Ecto neural progenitor cell (in vitro differentiated cells): Measurements from ENCODE around the gene ANKRD29.
A peak's percentile ranks its signal among the peaks of the same experiment; 100 is the strongest.
"Not testable (repeated sequence)": the region's sequence is repeated elsewhere in the genome, so short reads cannot be mapped to it uniquely, and the experiment has no call there.

ENCODE experiments used
- DNase-seq: peaks from one replicate; pipeline ENCODE4 v3.0.0-alpha.2; 2018; ENCODE audit warnings: low spot score

Gene ANKRD29

GRCh38 chr18:23583071-23583865 is 79.4 kb downstream of the ANKRD29 start:
- DNase-seq: no peak

GRCh38 chr18:23580677-23581367 is 81.9 kb downstream of the ANKRD29 start:
- no peak for DNase-seq

- DNase-seq: no peak
These were observed 83.6 kb downstream of the ANKRD29 start for GRCh38 chr18:23578891-23579653.

- DNase-seq: no peak
These were observed 84.5 kb downstream of the ANKRD29 start for GRCh38 chr18:23578067-23578701.

DNA sequence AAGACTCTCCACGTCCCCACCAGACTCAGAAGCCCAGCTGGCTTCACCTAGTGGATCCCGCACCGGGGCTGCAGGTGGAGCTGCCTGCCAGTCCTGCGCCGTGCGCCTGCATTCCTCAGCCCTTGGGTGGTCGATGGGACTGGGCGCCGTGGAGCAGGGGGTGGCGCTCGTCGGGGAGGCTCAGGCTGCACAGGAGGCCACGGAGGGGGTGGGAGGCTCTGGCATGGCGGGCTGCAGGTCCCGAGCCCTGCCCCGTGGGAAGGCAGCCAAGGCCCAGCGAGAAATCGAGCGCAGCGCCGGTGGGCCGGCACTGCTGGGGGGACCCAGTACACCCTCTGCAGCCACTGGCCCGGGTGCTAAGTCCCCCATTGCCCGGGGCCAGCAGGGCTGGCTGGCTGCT is 85.2 kb downstream of the ANKRD29 start:
- not testable (repeated sequence) for DNase-seq

DNA sequence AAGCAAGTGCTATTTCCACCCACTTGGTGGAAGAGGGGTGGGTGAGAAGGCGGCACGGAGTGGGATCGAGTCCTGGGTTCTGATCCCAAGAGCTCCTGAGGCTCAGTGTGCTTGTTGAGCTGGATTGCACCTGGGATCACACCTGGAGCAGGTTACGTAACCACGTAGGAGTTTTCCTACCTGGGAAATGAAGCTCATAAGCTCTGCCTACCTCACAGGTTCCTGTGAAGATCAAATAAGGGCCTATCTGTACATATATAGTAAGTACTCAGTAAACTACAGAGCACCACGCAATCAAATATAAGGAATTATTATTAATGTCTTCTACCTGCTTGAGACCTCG is 87.4 kb downstream of the ANKRD29 start:
- DNase-seq: no peak

GRCh38 chr18:23574611-23575308 is 88.0 kb downstream of the ANKRD29 start:
- peak; percentile 38 for DNase-seq

GRCh38 chr18:23573626-23574431 is 88.9 kb downstream of the ANKRD29 start:
- DNase-seq: no peak

GRCh38 chr18:23573020-23573419 is 89.7 kb downstream of the ANKRD29 start:
- DNase-seq: no peak

DNA sequence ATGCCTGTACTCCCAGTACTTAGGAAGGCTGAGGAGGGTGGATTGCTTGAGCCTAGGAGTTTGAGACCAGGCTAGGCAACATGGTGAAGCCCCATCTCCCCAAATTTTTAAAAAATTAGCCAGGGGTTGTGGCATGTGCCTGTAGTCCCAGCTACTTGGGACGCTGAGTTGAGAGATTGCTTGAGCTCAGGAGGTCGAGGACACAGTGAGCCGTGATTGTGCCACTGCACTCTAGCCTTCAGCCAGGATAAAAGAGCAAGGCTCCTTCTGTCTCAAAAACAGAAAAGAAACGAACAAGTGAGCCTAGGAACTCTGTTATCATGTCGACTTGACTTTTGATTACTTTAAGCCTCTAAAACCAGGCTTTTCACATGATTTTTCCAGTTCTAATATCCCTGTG is 90.1 kb downstream of the ANKRD29 start:
- DNase-seq: no peak

GRCh38 chr18:23572012-23572411 is 90.7 kb downstream of the ANKRD29 start:
- DNase-seq: no peak

DNA sequence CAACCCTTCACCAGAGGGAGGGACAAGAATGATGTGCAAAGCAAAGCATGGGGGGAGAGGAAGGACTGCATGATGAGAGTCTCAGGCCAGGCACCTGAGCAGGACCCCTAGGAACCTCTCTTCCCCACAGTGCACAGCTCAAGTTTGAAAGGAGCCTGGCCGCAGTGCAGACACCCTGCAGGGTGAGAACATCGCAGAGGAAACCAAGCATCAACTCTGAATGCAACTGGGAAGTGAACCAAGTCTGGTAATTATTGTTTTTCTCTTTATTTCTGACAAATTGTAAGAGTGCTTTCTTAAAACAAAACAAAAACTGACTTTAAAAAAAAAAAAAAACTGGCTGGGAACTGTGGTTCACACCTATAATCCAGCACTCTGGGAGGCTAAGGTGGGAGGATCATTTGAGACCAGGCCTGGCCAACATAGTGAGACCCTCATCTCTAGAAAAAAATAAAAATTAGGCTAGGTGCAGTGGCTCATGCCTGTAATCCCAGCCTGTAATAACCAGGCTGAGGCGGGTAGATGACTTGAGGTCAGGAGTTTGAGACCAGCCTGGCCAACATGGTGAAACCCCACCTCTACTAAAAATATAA is 91.7 kb downstream of the ANKRD29 start:
- DNase-seq: no peak

DNA sequence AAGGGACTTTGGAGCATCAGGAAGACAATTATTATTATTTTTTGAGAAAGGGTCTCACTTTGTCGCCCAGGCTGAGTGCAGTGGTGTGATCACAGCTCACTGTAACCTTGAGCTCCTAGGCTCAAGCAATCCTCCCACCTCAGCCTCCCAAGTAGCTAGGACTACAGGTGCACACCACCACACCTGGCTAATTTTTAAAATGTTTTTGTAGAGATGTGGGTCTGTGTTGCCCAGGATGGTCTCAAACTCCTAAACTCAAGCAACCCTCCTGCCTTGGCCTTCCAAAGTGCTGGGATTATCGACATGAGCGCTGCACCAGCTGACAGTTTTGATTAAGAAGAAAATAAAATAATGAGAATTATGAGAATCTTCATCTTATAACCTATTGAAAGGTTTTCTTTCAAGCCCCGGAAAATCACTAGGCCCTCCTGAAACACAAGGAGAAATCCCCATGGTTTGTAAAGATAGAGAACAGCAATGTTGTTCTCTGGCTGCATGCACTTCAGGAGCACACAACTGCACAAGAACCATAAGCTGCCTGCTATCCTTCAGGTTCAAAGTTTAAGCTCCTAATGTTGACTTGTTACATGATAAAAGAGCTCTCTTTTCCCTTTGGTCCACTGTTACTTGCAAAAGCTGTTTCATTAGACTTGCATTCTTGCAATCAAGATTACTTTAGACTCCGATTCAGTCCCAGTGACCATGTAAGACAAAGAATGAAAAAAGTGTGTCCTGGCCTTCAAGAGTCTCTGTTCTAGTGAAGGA is 93.2 kb downstream of the ANKRD29 start:
- DNase-seq: no peak

- DNase-seq: no peak
These were observed 94.2 kb downstream of the ANKRD29 start for GRCh38 chr18:23568281-23569138.

DNA sequence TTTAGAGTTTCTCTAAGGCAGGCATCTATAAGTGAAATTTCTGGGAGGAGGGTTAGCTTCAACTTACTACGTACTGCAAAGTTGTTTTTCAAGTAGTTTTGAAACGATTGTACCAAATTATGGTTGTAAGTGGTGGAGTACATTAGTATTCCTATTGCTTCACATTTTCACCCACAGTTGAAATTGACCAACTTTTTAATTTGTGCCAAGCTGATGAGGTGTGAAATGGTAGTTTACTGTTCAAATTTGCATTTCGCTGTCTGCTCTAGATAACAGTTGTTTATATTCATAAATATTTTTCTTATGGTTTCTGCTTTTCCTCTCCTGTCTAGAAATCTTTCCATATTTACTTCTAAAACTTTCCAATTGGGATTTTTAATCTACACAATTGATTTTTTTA is 95.0 kb downstream of the ANKRD29 start:
- no peak for DNase-seq

DNA sequence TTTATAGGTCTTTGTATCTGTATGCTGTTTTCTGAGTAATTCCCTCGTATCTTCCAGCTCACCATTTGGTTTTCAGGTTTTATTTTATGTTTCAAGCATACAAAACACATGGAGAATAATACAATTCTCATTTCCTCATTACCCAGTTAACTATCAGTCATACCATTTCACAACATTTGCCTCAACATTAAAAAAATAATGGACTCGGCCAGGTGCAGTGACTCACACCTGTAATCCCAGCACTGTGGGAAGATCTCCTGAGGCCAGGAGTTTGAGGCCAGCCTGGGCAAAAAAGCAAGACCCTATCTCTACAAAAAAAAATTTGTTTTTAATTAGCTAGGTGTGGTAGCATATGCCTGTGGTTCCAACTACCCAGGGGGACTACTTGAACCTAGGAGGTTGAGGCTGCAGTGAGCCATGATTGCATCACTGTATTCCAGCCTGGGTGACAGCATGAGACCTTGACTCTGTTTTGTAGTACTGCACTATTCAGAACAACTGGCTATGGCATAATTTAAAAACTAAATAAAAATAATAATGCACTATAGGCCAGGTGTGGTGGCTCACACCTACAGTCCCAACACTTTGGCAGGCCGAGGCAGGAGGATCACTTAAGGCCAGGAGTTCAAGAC is 96.7 kb downstream of the ANKRD29 start:
- DNase-seq: no peak

GRCh38 chr18:23563377-23564043 is 99.2 kb downstream of the ANKRD29 start:
- no peak for DNase-seq

- DNase-seq: no peak
These were observed 102.5 kb downstream of the ANKRD29 start for GRCh38 chr18:23560186-23560585.
